ENCODE data around the gene ADAM12.
"Not testable (repeated sequence)": the region's sequence is repeated elsewhere in the genome, so short reads cannot be mapped to it uniquely, and the experiment has no call there.

ADAM12 gene

GRCh38 chr10:126062131-126063032, 325.9 kb downstream of the ADAM12 start:
- DNase-seq (ENCODE audit: low read depth in 3 of 3, low spot score in 1 of 3) = no peak

- DNase-seq (ENCODE audit: low read depth in 3 of 3, low spot score in 1 of 3) = no peak
Measured at GRCh38 chr10:126061526-126061925, 326.8 kb downstream of the ADAM12 start.

GRCh38 chr10:126060261-126060931, 327.9 kb downstream of the ADAM12 start:
- DNase-seq (ENCODE audit: low read depth in 3 of 3, low spot score in 1 of 3) = no peak

- no peak for DNase-seq (ENCODE audit: low read depth in 3 of 3, low spot score in 1 of 3)
Measured at GRCh38 chr10:126059076-126059826, 329.0 kb downstream of the ADAM12 start.

GRCh38 chr10:126058507-126058906, 329.8 kb downstream of the ADAM12 start:
- DNase-seq (ENCODE audit: low read depth in 3 of 3, low spot score in 1 of 3) = no peak

- DNase-seq (ENCODE audit: low read depth in 3 of 3, low spot score in 1 of 3) = no peak
Measured at GRCh38 chr10:126058104-126058503, 330.2 kb downstream of the ADAM12 start.

GRCh38 chr10:126057494-126057893, 330.8 kb downstream of the ADAM12 start:
- no peak for DNase-seq (ENCODE audit: low read depth in 3 of 3, low spot score in 1 of 3)

- DNase-seq (ENCODE audit: low read depth in 3 of 3, low spot score in 1 of 3) = no peak
Measured at GRCh38 chr10:126054191-126054590, 334.1 kb downstream of the ADAM12 start.

- DNase-seq (ENCODE audit: low read depth in 3 of 3, low spot score in 1 of 3) = no peak
Measured at GRCh38 chr10:126052171-126052570, 336.1 kb downstream of the ADAM12 start.

- DNase-seq (ENCODE audit: low read depth in 3 of 3, low spot score in 1 of 3) = no peak
Measured at GRCh38 chr10:126049759-126050700, 338.2 kb downstream of the ADAM12 start.

- DNase-seq (ENCODE audit: low read depth in 3 of 3, low spot score in 1 of 3) = not testable (repeated sequence)
Measured at GRCh38 chr10:126047749-126048148, 340.5 kb downstream of the ADAM12 start.

GRCh38 chr10:126046831-126047230, 341.4 kb downstream of the ADAM12 start:
- DNase-seq (ENCODE audit: low read depth in 3 of 3, low spot score in 1 of 3) = no peak

- DNase-seq (ENCODE audit: low read depth in 3 of 3, low spot score in 1 of 3) = no peak
Measured at GRCh38 chr10:126045861-126046260, 342.4 kb downstream of the ADAM12 start.

GRCh38 chr10:126043389-126043788, 344.9 kb downstream of the ADAM12 start:
- DNase-seq (ENCODE audit: low read depth in 3 of 3, low spot score in 1 of 3) = no peak

- DNase-seq (ENCODE audit: low read depth in 3 of 3, low spot score in 1 of 3) = no peak
Measured at GRCh38 chr10:126042906-126043305, 345.4 kb downstream of the ADAM12 start.

- DNase-seq (ENCODE audit: low read depth in 3 of 3, low spot score in 1 of 3) = no peak
Measured at GRCh38 chr10:126042354-126042753, 345.9 kb downstream of the ADAM12 start.

- peak; percentile 7 to 42 (median 21) for DNase-seq (ENCODE audit: low read depth in 3 of 3, low spot score in 1 of 3)
Measured at GRCh38 chr10:126041804-126042231, 346.5 kb downstream of the ADAM12 start.

- no peak for DNase-seq (ENCODE audit: low read depth in 3 of 3, low spot score in 1 of 3)
Measured at GRCh38 chr10:126041117-126041516, 347.2 kb downstream of the ADAM12 start.

GRCh38 chr10:126037946-126038345, 350.3 kb downstream of the ADAM12 start:
- DNase-seq (ENCODE audit: low read depth in 3 of 3, low spot score in 1 of 3) = no peak

- DNase-seq (ENCODE audit: low read depth in 3 of 3, low spot score in 1 of 3) = no peak
Measured at GRCh38 chr10:126036515-126036914, 351.8 kb downstream of the ADAM12 start.
